BJ (cell line): ENCODE results near the gene SRCIN1. TPM values are rescaled to one million over a fixed set of nuclear protein-coding genes. Genes with fewer than 3 reads are reported as not detected.
"Not testable (repeated sequence)": the region's sequence is repeated elsewhere in the genome, so short reads cannot be mapped to it uniquely, and the experiment has no call there.

Source experiments
- CTCF ChIA-PET: fragments of 350-600 bp; formaldehyde crosslinking; extraction: SDS; loops from one replicate; lab custom pipeline; 2021; ENCODE audit warnings: antibody characterized with exemption, inconsistent platforms; lab: Yijun Ruan, JAX
- POLR2A ChIA-PET: fragments of 300-600 bp; sonication (Branson Sonifier 250); formaldehyde crosslinking; extraction: SDS; loops from one replicate; lab custom pipeline; 2021; ENCODE audit warnings: antibody characterized with exemption; lab: Charles Lee
- DNase-seq: peaks from one replicate; pipeline ENCODE4 v3.0.0-alpha.2; 2011; ENCODE audit warnings: low read depth
- H3K27me3 ChIP-seq: 2 replicates; pipeline ENCODE4 v1.6.0; 2011; ENCODE audit warnings: low read length; ENCODE audit not compliant: control insufficient read depth, insufficient read depth
- H3K36me3 ChIP-seq: 2 replicates; pipeline ENCODE4 v1.5.1; 2011; ENCODE audit warnings: low read length; ENCODE audit not compliant: control insufficient read depth, insufficient read depth
- H3K4me3 ChIP-seq: 2 replicates; pipeline ENCODE4 v1.5.1; 2011; ENCODE audit warnings: low read depth, mild to moderate bottlenecking, control low read depth, low read length
- polyA plus RNA-seq: library from polyadenylated mRNA; depleted of rRNA; stranded (reverse); fragments of >200 nt; gene quantifications from 2 replicates; pipeline ENCODE4 v1.2.3, GENCODE V29; 2011
- TF ChIP-seq, protein P1 (sequence below): IDR thresholded peaks from 2 replicates; pipeline ENCODE4 v1.5.1; 2011; ENCODE audit warnings: low read depth, mild to moderate bottlenecking, control low read depth, inconsistent platforms, low read length, moderate library complexity; ENCODE audit not compliant: insufficient read depth

SRCIN1 gene
- polyA plus RNA-seq, 1 experiment = not detected

DNA sequence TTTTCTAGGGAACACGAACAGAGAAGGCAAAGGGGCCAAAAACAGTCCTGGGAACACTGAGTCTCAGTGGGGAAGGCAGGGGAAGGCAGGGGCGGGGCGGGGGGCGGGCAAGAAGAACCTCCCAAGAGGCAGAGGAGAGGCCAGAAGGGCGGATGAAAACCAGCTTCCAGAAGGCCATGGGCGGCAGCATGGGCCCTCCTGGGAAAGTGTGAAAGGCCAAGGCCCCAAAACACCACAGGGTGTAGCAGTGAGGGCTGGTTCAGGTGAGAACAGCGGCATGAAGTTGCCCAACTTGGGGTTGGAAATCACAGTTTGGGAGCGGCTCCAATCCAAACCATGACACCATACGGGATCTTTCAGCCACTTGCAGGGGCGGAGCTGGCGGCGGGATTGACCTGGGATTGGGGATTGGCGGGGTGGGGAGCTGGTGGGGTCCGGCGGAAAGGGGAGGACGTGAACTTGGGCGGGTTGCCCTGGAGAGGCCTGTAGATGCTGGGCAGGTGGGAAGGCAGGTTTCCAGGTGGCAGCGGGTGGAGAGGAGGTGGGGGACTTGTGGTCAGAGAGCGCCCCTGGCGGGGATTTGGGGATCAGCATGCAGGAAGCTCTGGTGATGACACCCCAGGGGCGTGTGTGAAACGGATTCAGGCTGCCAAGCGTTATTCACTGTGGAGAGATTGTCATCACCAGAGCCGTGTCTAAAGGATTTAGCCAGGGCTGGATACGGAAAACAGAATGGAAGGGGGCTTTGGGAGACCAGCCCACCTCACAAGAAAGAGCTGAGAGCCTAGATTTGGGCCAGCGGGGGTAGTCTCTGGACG lies 96.6 kb downstream of the SRCIN1 start:
- TF ChIP-seq, protein P1, sequence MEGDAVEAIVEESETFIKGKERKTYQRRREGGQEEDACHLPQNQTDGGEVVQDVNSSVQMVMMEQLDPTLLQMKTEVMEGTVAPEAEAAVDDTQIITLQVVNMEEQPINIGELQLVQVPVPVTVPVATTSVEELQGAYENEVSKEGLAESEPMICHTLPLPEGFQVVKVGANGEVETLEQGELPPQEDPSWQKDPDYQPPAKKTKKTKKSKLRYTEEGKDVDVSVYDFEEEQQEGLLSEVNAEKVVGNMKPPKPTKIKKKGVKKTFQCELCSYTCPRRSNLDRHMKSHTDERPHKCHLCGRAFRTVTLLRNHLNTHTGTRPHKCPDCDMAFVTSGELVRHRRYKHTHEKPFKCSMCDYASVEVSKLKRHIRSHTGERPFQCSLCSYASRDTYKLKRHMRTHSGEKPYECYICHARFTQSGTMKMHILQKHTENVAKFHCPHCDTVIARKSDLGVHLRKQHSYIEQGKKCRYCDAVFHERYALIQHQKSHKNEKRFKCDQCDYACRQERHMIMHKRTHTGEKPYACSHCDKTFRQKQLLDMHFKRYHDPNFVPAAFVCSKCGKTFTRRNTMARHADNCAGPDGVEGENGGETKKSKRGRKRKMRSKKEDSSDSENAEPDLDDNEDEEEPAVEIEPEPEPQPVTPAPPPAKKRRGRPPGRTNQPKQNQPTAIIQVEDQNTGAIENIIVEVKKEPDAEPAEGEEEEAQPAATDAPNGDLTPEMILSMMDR = peak; percentile 90

DNA sequence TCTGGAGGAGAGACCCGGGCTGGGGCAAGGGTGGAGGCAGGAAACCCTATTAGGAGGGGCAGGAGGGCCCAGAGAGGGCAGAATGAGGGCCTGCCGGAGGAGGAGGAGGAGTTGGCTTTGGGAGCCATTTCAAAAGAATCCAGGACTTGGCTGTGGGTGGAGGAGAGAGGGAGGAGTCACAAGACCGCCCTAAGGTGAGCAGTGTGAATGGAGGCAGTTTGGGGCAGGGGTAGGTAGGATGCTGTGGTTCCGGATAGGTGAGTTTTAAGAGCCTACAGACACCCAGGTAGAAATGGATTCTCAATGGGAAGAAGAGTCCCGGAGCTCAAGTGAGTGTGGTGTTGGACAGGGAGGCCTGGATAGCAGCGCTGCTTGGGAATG lies 97.2 kb downstream of the SRCIN1 start:
- Histone ChIP-seq H3K4me3 (no peak overlapping the region), H3K27me3 (no peaks in the 10 kb centered on the region), H3K36me3 (peaks cover 22% of the 10 kb centered on the region)
- TF ChIP-seq, protein P1 = no peak
- POLR2A ChIA-PET = no interaction called here
- CTCF ChIA-PET = interaction anchor here (0.7 to 4.6 kb wide), 20 partner anchors 9 to 183 kb away, joined by 3 to 39 read pairs (median 4); partner anchors contain the start of gene ARHGAP23
- DNase-seq = no peak

More for the DNA sequence above, 96.6 kb downstream of the SRCIN1 start:
- peak; percentile 56 for DNase-seq
- peaks cover 21% of the 10 kb centered on the region for H3K36me3 ChIP-seq
- POLR2A ChIA-PET = interaction anchor here (0.6 kb wide), 1 partner anchor 170 kb away, joined by 4 read pairs; no protein-coding TSS in a partner anchor
- CTCF ChIA-PET = interaction anchor here (0.6 to 4.6 kb wide), 30 partner anchors 8 to 226 kb away, joined by 3 to 39 read pairs (median 4); partner anchors contain the start of gene ARHGAP23
- no peak overlapping the region for H3K4me3 ChIP-seq
- no peaks in the 10 kb centered on the region for H3K27me3 ChIP-seq

DNA sequence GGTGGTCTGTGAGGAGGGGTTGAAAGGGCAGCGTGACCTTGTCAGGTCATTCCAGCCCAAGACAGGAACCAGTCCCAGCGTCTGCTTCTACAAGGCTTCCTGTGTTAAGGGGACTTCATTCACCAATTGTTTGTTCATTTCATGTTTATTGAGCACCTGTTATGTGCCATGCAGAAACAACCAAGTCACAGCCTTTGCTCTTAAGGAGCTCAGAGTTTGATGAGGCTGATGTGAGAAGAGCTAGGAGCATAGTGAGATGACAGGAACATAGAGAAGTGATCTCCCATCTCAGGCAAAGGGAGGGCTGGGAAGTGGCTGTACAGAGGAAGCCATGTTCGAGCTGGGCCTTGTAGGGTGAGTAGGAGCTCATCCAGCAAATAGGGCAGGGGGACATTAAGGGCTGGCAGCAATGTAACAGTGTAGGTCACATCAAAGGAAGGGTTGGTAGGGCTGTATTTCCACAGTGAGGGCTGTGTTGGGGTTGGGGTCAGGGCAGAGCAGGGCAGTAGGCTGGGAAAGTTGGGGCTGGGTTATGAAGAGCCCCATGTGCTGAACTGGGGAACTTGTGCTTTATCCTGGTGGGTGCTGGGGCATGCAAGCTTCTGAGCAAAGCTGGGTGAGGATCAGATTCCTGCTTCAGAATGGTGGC lies 97.7 kb downstream of the SRCIN1 start:
- Histone ChIP-seq H3K36me3 (peaks cover 26% of the 10 kb centered on the region), H3K4me3 (no peak overlapping the region), H3K27me3 (no peaks in the 10 kb centered on the region)
- ChIA-PET POLR2A (no interaction called here), CTCF (interaction anchor here (0.7 to 4.6 kb wide), 9 partner anchors 16 to 183 kb away, joined by 3 to 39 read pairs (median 4); no protein-coding TSS in a partner anchor)
- no peak for DNase-seq
- TF ChIP-seq, protein P1 = no peak

DNA sequence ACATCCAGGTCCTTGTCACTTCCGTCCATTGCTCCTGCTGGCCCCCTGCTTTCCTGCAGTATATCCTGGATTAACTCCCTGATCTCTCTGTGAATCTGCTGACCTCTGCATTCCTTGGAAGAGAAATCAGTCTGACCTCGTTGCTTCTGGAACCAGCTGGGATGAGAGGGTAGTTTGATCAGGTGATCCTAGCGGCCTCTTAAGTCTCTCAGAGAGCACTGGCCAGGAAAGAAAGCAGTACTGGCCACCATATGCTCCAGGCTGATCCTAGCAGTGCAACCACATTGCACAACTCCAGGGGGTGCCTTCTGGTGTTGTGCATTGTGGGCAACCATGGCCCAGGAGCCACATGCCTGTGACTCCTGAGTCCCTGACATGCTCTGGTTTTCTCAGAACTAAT lies 98.3 kb downstream of the SRCIN1 start:
- H3K36me3 ChIP-seq = peaks cover 31% of the 10 kb centered on the region
- TF ChIP-seq, protein P1 = no peak; the same call in 1 of the 2 replicates
- no peak overlapping the region for H3K4me3 ChIP-seq
- no peak for DNase-seq
- CTCF ChIA-PET = interaction anchor here (1.4 to 4.6 kb wide), 4 partner anchors 15 to 160 kb away, joined by 3 to 39 read pairs (median 11); no protein-coding TSS in a partner anchor
- no peaks in the 10 kb centered on the region for H3K27me3 ChIP-seq
- POLR2A ChIA-PET = no interaction called here

DNA sequence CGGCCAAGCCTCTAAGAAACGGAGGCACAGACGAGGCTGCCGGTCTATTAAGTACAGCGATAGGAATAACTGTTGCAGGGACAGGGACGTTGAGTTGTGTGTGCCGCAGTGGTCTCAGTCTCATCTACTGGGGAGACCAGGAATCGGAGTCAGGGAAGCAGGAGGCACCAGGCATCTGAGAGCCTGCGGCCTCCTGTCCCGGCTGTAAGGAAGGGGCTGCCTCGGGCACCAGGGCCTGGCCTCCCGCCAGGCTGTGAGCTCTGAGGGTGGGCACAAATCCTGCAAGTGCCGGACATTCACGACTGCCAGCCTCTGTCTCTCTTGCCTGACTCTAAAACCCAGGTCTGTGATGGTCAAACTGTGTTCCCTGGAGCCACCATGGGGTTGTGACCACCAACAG lies 101.5 kb downstream of the SRCIN1 start:
- TF ChIP-seq, protein P1 = no peak
- no peak for DNase-seq
- ChIA-PET POLR2A (no interaction called here), CTCF (interaction anchor here (0.9 to 1.4 kb wide), 5 partner anchors 12 to 159 kb away, joined by 3 to 6 read pairs (median 3); no protein-coding TSS in a partner anchor)
- Histone ChIP-seq H3K27me3 (no peaks in the 10 kb centered on the region), H3K36me3 (peaks cover 29% of the 10 kb centered on the region), H3K4me3 (no peak overlapping the region)

DNA sequence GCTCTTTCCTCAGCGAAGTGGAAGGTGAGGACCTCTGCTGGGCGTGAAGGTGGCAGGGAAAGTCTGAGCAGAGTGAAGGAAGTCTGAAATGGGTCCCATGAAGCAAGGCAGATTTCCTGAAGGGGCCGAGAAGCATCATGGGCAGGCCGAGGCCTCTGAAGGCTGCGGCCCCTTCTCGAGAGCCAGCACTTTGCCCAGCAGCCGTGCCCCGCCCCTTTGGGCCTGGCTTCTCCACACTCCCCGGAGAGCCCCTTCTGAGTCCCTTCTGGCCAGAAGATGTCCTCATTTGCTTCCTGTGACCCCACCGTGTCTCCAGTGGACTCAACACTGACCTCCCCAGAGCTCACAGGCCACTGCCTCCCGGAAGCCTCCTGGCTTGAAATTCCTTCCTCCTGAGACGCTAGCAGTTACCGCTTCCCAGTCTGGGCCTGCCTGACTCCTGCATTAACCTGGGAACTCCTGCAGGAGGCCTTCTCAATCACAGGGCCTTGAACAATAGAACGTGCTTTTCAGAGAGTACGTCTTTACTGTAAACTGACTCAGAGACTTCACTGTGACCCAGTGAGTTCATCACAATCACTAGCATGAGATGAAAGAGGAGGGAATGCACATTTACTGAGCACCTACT lies 102.4 kb downstream of the SRCIN1 start:
- CTCF ChIA-PET = interaction anchor here (1.0 to 2.0 kb wide), 3 partner anchors 11 to 164 kb away, joined by 3 to 7 read pairs (median 3); no protein-coding TSS in a partner anchor
- H3K27me3 ChIP-seq, DNase-seq, POLR2A ChIA-PET, H3K4me3 ChIP-seq: not testable (repeated sequence)
- peaks cover 34% of the 10 kb centered on the region for H3K36me3 ChIP-seq

DNA sequence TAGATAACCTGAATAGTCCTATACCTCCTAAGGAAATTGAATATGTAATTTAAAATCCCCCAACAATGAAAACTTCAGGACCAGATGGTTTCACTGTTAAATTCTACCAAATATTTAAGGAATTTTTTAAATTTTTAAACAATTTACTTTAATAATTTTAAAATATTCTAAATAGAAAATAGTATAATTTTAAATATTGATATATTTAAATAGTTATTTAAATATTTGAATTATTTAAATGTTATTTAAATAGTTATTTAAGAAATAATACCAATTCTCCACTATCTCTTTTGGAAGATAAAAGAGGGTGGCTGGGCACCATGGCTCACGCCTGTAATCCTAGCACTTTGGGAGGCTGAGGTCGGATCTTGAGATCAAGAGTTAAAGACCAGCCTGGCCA lies 104.0 kb downstream of the SRCIN1 start:
- peaks cover 34% of the 10 kb centered on the region for H3K36me3 ChIP-seq
- CTCF ChIA-PET = interaction anchor here (1.3 to 2.0 kb wide), 2 partner anchors 9 to 166 kb away, joined by 3 to 7 read pairs; no protein-coding TSS in a partner anchor
- DNase-seq, POLR2A ChIA-PET, H3K27me3 ChIP-seq, H3K4me3 ChIP-seq: not testable (repeated sequence)
